ENCODE data around the gene NCS1. TPM values are rescaled to one million over a fixed set of nuclear protein-coding genes. Genes with fewer than 3 reads are reported as not detected.

Gene NCS1
- total and polyA plus RNA-seq, 9 of the 15 experiments (the other 6 are each of a cell fraction or from before 2014, with no cell fraction given) = 0.28 to 27.0 (median 9.6) TPM

GRCh38 chr9:130186839-130187522, 14.8 kb downstream of the NCS1 start (continued):
- TF ChIP-seq GABPB2 (CRISPR knock-in tag; conservative IDR thresholded peaks at IDR 0.05) (no peak), GATA2 (CRISPR knock-in tag; IDR thresholded peaks at IDR 0.05) (no peak), PHF20 (IDR thresholded peaks at IDR 0.05; ENCODE audit: partially characterized antibody) (no peak), KLF6 (CRISPR knock-in tag; IDR thresholded peaks at IDR 0.05; ENCODE audit: borderline replicate concordance) (no peak), ETS2 (tag; IDR thresholded peaks at IDR 0.05; ENCODE audit: borderline replicate concordance, poor library complexity, severe bottlenecking) (no peak), PYGO2 (tag; IDR thresholded peaks at IDR 0.05) (no peak), ELF1 (tag; IDR thresholded peaks at IDR 0.05) (no peak), ZC3H11A (IDR thresholded peaks at IDR 0.05; ENCODE audit: low read depth, low read length) (no peak), HDAC8 (tag; IDR thresholded peaks at IDR 0.05) (no peak), HDAC1 (IDR thresholded peaks at IDR 0.05) (peak in 1 of 2 experiments; percentile 41; a peak in 1 of 4 replicates), JUNB (CRISPR knock-in tag; conservative IDR thresholded peaks at IDR 0.05) (0 out of 2 replicates have a peak, but pooled peaks have one; percentile 27), MXI1 (IDR thresholded peaks at IDR 0.05; ENCODE audit: low read depth, low read length) (no peak), ZNF699 (CRISPR knock-in tag; IDR thresholded peaks at IDR 0.05; ENCODE audit: insufficient replicate concordance) (no peak), MXD1 (CRISPR knock-in tag; IDR thresholded peaks at IDR 0.05; ENCODE audit: borderline replicate concordance, poor library complexity, severe bottlenecking) (no peak), SRF (CRISPR knock-in tag; IDR thresholded peaks at IDR 0.05) (0 out of 4 replicates have a peak, but pooled peaks of 1 of the 2 experiments have one; percentile 36), MYC (IDR thresholded peaks at IDR 0.05; ENCODE audit: low read depth, low read length) (no peak), MYC (CRISPR knock-in tag; IDR thresholded peaks at IDR 0.05; ENCODE audit: borderline replicate concordance, low read depth) (no peak), NCOR1 (IDR thresholded peaks at IDR 0.05) (no peak), E2F3 (CRISPR knock-in tag; IDR thresholded peaks at IDR 0.05) (no peak), ATF1 (CRISPR knock-in tag; IDR thresholded peaks at IDR 0.05) (no peak), ATF1 (tag; IDR thresholded peaks at IDR 0.05) (peak; percentile 56; the same call in 1 of the 2 replicates), ARID1B (IDR thresholded peaks at IDR 0.05) (peak; percentile 71), ZSCAN32 (CRISPR knock-in tag; IDR thresholded peaks at IDR 0.05) (no peak), CHD4 (IDR thresholded peaks at IDR 0.05; ENCODE audit: insufficient read depth, insufficient replicate concordance, low read depth, low read length, poor library complexity, severe bottlenecking) (peak; percentile 49), HNRNPH1 (optimal IDR thresholded peaks at IDR 0.05; ENCODE audit: low read depth, low read length) (no peak), ZNF316 (IDR thresholded peaks at IDR 0.05) (peak; percentile 17; the same call in 1 of the 2 replicates), BCOR (IDR thresholded peaks at IDR 0.05) (no peak), SMAD2 (IDR thresholded peaks at IDR 0.05; ENCODE audit: low read depth, low read length) (no peak), ZNF263 (CRISPR knock-in tag; IDR thresholded peaks at IDR 0.05; ENCODE audit: borderline replicate concordance) (peak; percentile 90), THRAP3 (IDR thresholded peaks at IDR 0.05; ENCODE audit: borderline replicate concordance) (no peak), ELF4 (CRISPR knock-in tag; IDR thresholded peaks at IDR 0.05) (no peak)

Measured in K562 (cell line).